Fibroblast of pulmonary artery (primary cell): Measurements from ENCODE around the gene CDC42EP5.

Source experiments
- DNase-seq: peaks from one replicate; pipeline ENCODE4 v3.0.0-alpha.2; 2010; ENCODE audit warnings: low read depth
- H3K4me3 ChIP-seq: replicated peaks from 2 replicates; pipeline ENCODE4 v1.5.1; 2011; ENCODE audit warnings: low read depth, mild to moderate bottlenecking, control low read depth, low read length, moderate library complexity
- CTCF ChIP-seq: IDR thresholded peaks from 2 replicates; pipeline ENCODE4 v1.5.1; 2011; ENCODE audit warnings: mild to moderate bottlenecking, control low read depth, low read length, inconsistent platforms; ENCODE audit errors: missing control alignments

Gene CDC42EP5

GRCh38 chr19:54492568-54492967 lies 19.5 kb upstream of the CDC42EP5 start:
- no peak for DNase-seq
- TF ChIP-seq CTCF = no peak
- H3K4me3 ChIP-seq = no peak overlapping the region

- no peak for DNase-seq
- H3K4me3 ChIP-seq = no peak overlapping the region
- no peak for TF ChIP-seq CTCF
Observed at GRCh38 chr19:54489766-54490165, 16.7 kb upstream of the CDC42EP5 start.

DNA sequence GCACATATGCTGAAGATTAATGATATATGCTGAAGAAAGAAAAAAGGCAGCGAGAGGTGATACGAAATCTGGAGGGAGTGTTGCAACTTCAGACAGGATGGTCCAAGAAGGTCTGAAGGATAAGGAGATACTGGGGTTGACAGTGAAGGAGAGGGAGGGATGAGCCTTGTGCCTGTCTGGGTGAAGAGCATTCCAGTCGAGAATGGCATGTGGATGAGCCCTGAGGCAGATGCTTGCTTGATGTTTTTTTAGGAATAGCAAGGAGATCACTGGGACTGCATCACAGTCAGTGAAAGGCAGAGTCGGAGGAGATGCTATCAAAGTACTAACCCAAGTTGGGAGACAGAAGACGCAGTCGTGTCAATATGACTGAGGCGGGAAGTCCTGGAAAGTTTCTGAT lies 16.2 kb upstream of the CDC42EP5 start:
- H3K4me3 ChIP-seq = no peak overlapping the region
- DNase-seq = no peak
- no peak for TF ChIP-seq CTCF

GRCh38 chr19:54485851-54486250 lies 12.8 kb upstream of the CDC42EP5 start:
- TF ChIP-seq CTCF = no peak
- DNase-seq = no peak
- no peak overlapping the region for H3K4me3 ChIP-seq

- no peak for TF ChIP-seq CTCF
- H3K4me3 ChIP-seq = no peak overlapping the region
- no peak for DNase-seq
Observed at GRCh38 chr19:54484451-54484850, 11.4 kb upstream of the CDC42EP5 start.

DNA sequence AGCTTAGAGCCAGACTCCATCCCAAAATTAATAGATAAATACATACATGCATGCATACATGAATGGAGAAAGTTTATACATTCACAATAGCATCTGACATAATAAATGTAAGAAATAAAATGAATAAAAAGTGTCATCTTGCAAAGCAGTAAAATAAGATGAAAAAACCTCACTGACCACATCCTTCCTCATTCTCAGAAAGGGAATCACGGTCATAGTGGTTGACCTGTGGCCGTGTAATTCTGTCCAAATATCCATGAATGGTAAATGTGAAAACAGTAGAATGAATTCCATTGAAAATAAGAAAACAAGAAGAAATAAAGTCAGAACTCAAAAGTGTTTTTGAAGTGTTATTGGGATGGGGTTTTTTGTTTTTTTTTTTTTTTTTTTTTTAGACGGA lies 9.8 kb upstream of the CDC42EP5 start:
- H3K4me3 ChIP-seq = no peak overlapping the region
- TF ChIP-seq CTCF = no peak
- DNase-seq = no peak

DNA sequence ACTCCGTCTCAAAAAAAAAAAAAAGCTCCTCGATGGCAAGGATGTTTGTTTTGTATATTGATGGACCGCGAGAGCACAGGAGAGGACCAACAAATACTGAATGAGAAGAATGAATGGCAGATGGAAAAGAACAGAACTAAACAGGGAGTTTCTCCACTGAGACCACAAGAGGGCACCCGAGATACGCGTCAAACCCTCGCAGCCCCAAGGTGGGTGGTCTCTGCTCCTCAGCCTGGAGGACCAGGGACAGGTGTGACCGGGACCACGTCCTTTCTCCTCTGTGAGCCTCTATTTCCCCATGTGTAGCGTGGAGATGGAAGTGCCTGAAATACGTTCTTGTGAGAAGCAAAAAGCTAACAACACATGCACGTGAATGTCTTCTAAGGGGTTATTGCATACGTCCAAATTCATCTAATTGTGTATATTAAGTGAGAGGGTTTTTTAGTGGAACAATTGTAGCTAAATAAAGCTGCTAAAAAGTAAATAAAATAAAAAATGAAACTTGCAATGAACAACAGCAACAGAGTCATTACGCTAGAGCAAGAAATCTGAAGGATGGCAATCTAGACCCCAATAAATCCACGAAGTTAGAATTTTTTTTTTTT lies 8.3 kb upstream of the CDC42EP5 start:
- peak; percentile 84 for TF ChIP-seq CTCF
- peak; percentile 63 for DNase-seq
- no peak overlapping the region for H3K4me3 ChIP-seq
